Activated CD4-positive, alpha-beta T cell treated with anti-CD3 and anti-CD28 coated beads, Interleukin-2, amount 50 U/mL, for 1 hour (primary cell): Measurements from ENCODE around the gene CLIC3.
A peak's percentile ranks its signal among the peaks of the same experiment; 100 is the strongest.

Experiments used
- DNase-seq: peaks from one replicate; pipeline ENCODE4 v3.0.0-alpha.2; 2020

CLIC3 gene

GRCh38 chr9:137030538-137031527, 34.5 kb upstream of the CLIC3 start:
- DNase-seq: no peak

- DNase-seq: no peak
Measured at GRCh38 chr9:137030006-137030405, 33.6 kb upstream of the CLIC3 start.

- DNase-seq: peak; percentile 69
Measured at GRCh38 chr9:137029058-137029936, 32.9 kb upstream of the CLIC3 start.

DNA sequence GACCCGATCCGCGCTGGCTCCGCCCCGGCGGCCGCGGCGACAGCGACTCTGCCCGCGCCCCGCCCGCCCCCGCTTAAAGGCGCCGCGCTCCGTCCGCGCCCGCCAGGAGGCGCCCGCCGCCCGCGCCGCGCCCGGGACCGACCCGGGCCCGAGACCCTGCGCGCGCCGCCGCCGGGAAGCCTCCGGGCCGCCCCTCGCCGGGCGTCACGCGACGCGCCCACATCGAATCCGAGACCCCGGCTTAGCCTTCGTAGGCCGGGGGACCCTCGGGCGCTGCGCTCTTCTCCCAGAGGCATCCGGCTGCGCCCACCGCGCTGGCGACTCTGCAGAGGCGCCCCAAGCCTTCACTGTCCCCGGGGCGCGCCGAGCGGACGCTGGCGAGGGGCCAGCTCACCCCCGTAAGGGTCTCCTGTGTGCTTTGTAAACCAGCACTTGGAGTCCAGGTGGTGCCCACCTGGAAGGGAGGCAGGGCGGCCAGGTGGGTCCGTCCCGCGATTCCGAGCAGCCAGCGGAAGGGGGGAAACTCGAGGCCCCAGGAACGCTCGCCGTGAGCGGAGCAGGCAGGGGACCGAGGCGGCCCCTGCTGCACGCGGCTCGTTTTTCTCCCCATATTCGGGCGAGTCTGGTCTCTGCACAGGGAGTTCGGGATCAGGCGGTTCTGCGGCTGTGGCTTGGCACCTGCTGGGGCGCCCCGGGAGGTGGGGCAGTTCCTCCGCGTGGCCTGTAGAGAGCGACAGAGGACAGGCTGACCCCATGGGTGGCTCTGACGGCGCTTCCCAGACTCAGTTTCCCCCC, 32.1 kb upstream of the CLIC3 start:
- DNase-seq: peak; percentile 61

DNA sequence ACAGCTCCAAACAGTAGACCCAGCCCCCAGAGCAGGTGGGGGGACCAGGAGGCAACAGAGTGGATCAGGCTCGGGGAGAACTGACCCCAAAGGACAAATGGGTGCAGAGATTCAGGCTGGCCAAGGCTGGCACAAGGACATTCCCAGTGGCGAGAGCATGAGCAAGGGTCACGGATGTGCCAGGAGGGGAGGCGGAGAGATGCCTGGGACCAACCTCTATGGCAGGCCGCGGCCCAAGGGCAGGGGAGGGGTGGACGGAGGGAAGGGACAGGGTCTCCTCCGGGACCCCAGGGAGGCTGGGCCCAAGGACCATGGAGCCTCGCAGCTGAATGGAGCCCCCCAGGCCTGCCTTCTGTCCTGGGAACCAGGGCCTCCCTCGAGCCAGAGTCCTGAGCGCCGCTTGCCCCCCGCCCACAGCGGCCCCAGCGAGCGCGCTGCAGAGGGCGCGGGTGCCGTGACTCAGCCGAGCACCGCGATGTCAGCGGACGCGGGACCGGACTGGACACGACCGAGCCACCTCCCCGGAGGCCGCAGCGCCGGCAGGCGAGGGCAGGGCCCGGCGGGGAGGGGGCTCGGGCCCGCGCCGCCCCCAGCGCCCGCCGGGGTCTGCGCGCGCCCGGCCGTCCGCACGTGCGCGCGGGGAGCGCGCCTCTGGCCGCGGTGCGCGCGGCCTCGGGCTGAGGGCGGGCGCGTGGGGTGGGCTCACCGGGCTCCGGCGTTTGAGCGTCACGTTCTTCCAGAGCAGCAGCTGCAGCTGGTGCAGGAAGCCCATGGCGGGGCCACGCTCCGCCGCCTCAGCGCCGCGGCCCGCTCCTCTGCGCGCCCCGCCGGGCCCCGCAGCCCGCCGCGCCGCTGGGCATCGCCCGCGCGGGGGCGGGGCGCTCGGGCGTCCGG, 31.2 kb upstream of the CLIC3 start, which contains the start of gene ABCA2:
Gene ABCA2 (minus strand): TSS at position 869 of the 894 bp plus-strand sequence. CDS start 97 bp downstream, at position 772.
- no peak for DNase-seq

- DNase-seq: no peak
Measured at GRCh38 chr9:137026828-137027227, 30.5 kb upstream of the CLIC3 start.

GRCh38 chr9:137026384-137026783, 30.0 kb upstream of the CLIC3 start:
- no peak for DNase-seq

DNA sequence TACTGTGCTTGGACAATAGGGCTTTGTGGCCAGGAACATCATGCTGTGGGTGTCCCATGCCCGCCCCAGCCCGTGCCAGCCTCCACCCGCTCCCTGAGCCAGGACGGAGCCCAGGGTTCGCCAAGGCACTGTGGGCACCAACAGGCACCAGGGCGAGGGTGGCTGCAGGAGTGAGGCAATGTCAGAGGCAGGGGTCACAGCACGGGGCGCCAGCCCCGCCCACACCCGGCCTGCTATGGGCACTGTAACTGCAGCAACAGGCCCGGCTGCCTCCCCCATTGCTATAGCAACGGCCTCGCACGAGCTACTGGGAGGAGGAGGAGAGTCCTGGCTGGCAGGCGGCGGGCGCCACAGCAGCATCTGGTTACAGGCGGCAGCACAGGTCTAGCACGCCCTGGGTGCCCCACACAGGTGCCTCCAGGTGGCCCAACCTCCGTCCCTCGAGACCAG, 29.2 kb upstream of the CLIC3 start:
- no peak for DNase-seq

DNA sequence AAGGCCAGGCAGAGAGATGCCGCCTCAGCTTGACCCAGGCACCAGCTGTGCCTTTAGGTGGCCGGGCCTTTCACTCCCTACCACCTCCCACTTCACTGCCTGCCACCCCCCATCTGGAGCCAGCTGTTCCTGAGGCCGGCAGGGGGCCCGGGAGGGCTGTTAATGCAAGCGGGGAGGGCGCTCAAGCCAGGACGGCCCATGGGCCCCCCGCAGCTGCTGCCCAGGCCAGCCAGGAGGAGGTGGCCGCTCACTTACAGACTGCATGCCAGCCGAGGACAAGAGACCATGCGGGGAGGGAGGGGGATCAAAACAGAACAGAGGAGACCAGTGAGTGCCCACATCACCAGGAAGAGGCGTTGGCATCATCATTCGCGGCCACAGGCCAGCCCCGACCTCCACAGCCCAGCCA, 27.2 kb upstream of the CLIC3 start:
- DNase-seq: no peak

GRCh38 chr9:137023157-137023556, 26.8 kb upstream of the CLIC3 start:
- no peak for DNase-seq

DNA sequence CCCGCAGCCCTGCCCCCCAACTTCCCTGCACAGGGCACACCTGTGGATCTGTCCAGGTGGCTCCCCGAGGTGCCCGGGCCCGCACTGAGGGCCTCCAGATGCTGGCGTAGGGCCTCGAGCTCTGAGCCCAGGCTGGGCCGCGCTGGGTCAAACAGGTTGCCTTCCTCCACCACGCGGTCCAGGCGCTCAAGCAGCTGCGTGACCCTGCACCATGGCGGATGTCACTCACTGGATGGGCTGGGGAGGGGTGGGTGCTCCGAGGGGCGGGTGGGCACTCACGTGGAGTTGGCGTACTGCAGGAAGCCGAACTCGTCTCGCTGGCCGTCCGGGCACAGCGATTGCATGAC, 26.3 kb upstream of the CLIC3 start:
- no peak for DNase-seq

DNA sequence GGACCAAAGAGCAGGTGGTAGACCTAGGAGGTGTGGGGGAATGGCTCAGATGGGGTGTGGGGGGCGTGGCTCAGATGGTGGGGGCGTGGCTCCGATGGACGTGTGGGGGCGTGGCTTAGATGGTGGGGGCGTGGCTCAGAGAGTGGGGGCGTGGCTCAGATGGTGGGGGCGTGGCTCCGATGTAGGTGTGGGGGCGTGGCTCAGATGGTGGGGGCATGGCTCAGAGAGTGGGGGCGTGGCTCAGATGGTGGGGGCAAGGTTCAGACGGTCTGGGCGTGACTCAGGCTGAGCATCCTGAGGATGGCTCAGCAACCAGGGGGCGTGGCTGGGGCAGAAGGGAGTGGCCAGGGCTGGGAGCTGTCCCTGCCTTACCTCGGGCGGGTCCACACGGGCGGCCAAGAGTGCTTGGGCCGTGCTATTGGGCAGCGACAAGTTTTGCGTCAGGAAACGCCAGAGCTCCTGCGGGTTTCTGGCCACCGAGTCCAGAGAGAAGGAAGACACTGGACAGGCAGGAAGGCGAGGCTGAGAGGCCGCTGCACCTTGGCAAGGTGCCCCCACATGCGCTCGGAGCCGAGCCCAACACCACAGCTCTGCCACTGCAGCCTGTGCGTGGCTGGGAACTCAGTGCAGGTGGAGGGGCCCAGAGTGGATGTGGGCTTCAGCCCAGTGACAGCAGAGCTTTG, 25.8 kb upstream of the CLIC3 start:
- DNase-seq: peak; percentile 69

- no peak for DNase-seq
Measured at GRCh38 chr9:137021568-137021978, 25.2 kb upstream of the CLIC3 start.

GRCh38 chr9:137020771-137021567, 24.6 kb upstream of the CLIC3 start:
- no peak for DNase-seq

- DNase-seq: no peak
Measured at GRCh38 chr9:137019891-137020683, 23.7 kb upstream of the CLIC3 start.

- DNase-seq: no peak
Measured at GRCh38 chr9:137018761-137019559, 22.6 kb upstream of the CLIC3 start.

DNA sequence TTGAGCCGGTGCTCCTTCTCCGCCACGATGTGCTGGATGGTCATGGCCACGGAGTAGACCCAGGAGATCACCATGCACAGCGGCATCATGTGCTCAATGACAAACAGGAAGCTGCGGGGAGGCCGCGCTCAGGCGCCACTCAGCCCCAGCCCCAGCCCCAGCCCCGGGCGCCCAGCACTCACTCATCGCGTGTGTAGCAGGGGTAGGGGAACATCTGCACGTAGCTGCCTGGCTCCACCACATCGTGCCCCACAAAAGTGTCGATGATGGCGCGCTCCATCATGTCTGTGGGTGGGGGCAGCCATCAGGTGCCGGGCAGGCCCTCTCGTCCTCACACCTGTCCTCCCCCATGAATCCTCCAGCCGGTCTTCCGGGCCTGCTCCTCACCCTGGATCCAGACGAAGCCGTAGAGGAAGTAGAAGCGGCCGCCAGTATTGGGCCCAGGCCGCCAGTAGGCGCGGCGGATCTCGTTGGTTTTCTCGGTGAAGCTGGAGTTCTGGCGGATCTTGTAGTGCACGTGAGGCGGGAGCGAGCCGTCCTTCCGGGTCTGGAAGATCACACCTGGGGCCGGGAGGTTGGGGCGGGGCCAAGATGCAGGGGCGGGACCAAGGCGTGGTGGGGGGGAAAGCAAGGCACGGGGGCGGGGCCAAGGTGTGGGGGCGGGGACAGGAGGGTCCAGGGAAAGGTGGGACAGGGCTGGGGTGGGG, 21.6 kb upstream of the CLIC3 start:
- DNase-seq: no peak

DNA sequence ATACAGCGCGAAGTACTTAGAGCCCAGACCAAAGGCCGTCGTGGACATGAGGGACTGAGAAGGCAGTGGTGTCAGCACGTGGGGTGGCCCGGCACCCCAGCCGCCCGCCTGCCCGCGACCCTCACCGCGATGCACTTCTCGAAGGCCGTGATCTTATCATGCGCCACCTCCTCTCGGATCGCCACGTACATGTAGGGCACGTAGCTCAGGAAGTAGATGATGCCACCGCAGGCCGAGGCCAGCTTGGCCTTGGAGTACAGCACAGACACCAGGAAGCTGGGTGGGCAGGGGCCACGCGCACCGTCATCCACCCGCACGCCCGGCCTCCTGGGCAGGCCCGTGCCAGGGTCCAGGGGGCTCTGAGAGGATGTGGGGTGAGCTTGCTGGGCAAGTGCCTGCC, 20.7 kb upstream of the CLIC3 start:
- no peak for DNase-seq
